Neural progenitor cell (in vitro differentiated cells): ENCODE results near the gene CHRNE. TPM values are rescaled to one million over a fixed set of nuclear protein-coding genes. Genes with fewer than 3 reads are reported as not detected.
A peak's percentile ranks its signal among the peaks of the same experiment; 100 is the strongest.

Source experiments
- DNase-seq: peaks from one replicate; pipeline ENCODE4 v3.0.0-alpha.2; 2016; ENCODE audit warnings: low spot score
- H2AFZ ChIP-seq: fragments of 200-600 bp; sonication (generic); replicated peaks from 2 replicates; pipeline ENCODE4 v1.6.1; 2016; ENCODE audit warnings: antibody characterized with exemption
- H3F3A ChIP-seq: fragments of 200-600 bp; sonication (generic); 2 replicates; pipeline ENCODE4 v1.6.1; 2016; ENCODE audit warnings: antibody characterized with exemption, low read depth
- H3K27ac ChIP-seq: fragments of 200-600 bp; sonication (generic); 2 replicates; pipeline ENCODE4 v1.5.1; 2016; ENCODE audit warnings: mild to moderate bottlenecking
- H3K27me3 ChIP-seq: fragments of 200-600 bp; sonication (generic); 2 replicates; pipeline ENCODE4 v1.6.1; 2016; ENCODE audit warnings: mild to moderate bottlenecking, moderate library complexity
- H3K36me3 ChIP-seq: fragments of 200-600 bp; sonication (generic); 2 replicates; pipeline ENCODE4 v1.5.1; 2016
- H3K4me1 ChIP-seq: fragments of 200-600 bp; sonication (generic); 2 replicates; pipeline ENCODE4 v1.6.1; 2016; ENCODE audit warnings: mixed run types
- H3K4me2 ChIP-seq: fragments of 200-600 bp; sonication (generic); 2 replicates; pipeline ENCODE4 v1.6.1; 2016
- H3K4me3 ChIP-seq: fragments of 200-600 bp; sonication (generic); 2 replicates; pipeline ENCODE4 v1.5.1; 2016
- H3K79me2 ChIP-seq: fragments of 200-600 bp; sonication (generic); 2 replicates; pipeline ENCODE4 v1.6.1; 2016; ENCODE audit warnings: low read depth
- H3K9ac ChIP-seq: fragments of 200-600 bp; sonication (generic); 2 replicates; pipeline ENCODE4 v1.6.1; 2016
- H3K9me3 ChIP-seq: fragments of 200-600 bp; sonication (generic); 2 replicates; pipeline ENCODE4 v1.5.1; 2016; ENCODE audit warnings: low read depth
- H4K20me1 ChIP-seq: fragments of 200-600 bp; sonication (generic); 2 replicates; pipeline ENCODE4 v1.6.1; 2016; ENCODE audit warnings: low read depth
- H3K27ac Mint-ChIP-seq: 3 replicates; pipeline ENCODE4 v1.8.0; 2021; ENCODE audit warnings: mixed read lengths
- H3K27me3 Mint-ChIP-seq: 2 replicates; pipeline ENCODE4 v1.8.0; 2022; ENCODE audit warnings: low read depth, mild to moderate bottlenecking, inconsistent platforms, moderate library complexity, mixed read lengths; ENCODE audit not compliant: insufficient read depth
- H3K36me3 Mint-ChIP-seq: 3 replicates; pipeline ENCODE4 v1.8.0; 2021; ENCODE audit warnings: mixed read lengths
- H3K4me1 Mint-ChIP-seq: 3 replicates; pipeline ENCODE4 v1.8.0; 2021; ENCODE audit warnings: mixed read lengths
- H3K4me3 Mint-ChIP-seq: 3 replicates; pipeline ENCODE4 v1.8.0; 2021; ENCODE audit warnings: mild to moderate bottlenecking, moderate library complexity, mixed read lengths
- H3K9me3 Mint-ChIP-seq: 3 replicates; pipeline ENCODE4 v1.8.0; 2020; ENCODE audit warnings: mixed read lengths
- EZH2 ChIP-seq: fragments of 200-600 bp; sonication (generic); IDR thresholded peaks from 2 replicates; pipeline ENCODE4 v1.6.1; 2017; ENCODE audit warnings: antibody characterized with exemption, mild to moderate bottlenecking, moderate library complexity
- EZH2phosphoT487 ChIP-seq: fragments of 200-600 bp; sonication (generic); IDR thresholded peaks from 2 replicates; pipeline ENCODE4 v1.6.1; 2017; ENCODE audit warnings: antibody characterized with exemption
- total RNA-seq: library from RNA; depleted of rRNA; stranded (reverse); fragments of >200 nt; gene quantifications from 2 replicates; pipeline ENCODE4 v1.2.3, GENCODE V29; 2015; ENCODE audit warnings: low replicate concordance
- TF ChIP-seq, protein P1 (sequence below): fragments of 200-600 bp; sonication (generic); IDR thresholded peaks from 2 replicates; pipeline ENCODE4 v1.5.1; 2017; ENCODE audit warnings: antibody characterized with exemption, mild to moderate bottlenecking

The CHRNE gene
- total RNA-seq, 1 donor from 2014 or later = not detected

DNA sequence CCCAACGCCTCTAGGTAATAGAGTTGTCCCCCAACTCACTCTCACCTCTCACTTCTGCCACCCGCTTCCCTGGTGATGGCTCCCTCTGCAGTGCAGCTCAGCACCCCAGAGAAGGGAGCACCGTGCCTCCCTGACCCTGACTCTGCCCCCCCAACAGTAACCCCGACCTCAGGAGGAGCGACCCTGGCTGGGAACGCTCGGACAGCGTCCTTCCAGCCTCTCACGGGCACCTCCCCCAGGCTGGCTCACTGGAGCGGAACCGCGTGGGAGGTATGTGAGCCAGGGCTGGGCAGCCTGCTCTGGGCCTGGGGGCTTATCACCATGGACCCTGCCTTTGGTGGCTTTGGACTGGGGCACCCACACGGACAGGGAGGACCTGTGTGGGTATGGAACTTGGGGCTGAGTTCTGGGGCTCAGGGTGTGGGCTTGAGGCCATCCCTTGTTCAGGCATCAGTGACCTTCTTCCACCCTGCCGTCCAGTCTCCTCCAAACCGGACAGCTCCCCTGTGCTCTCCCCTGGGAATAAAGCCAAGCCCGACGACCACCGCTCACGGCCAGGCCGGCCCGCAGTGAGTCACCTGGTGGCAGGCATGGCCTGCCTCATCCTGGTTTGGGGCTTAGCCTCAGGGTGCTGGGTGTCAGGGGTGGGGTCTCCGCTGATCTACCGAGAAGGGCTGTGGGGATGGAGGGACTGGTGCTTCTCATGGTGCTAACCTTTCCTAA lies 10.2 kb downstream of the CHRNE start:
- Histone ChIP-seq H3F3A (peaks cover 4% of the 10 kb centered on the region), H4K20me1 (no peaks in the 10 kb centered on the region), H3K4me1 (no peaks in the 10 kb centered on the region), H3K79me2 (no peaks in the 10 kb centered on the region), H3K27ac (no peak overlapping the region), H3K4me2 (no peak overlapping the region), H3K9ac (no peak overlapping the region), H3K4me3 (no peak overlapping the region), H3K9me3 (no peaks in the 10 kb centered on the region), H3K27me3 (no peaks in the 10 kb centered on the region), H2AFZ (no peak overlapping the region), H3K36me3 (no peaks in the 10 kb centered on the region)
- Mint-ChIP-seq H3K4me3 (no peak overlapping the region), H3K4me1 (peaks cover 2% of the 10 kb centered on the region), H3K9me3 (no peaks in the 10 kb centered on the region), H3K27ac (peak overlapping the region; percentile 83), H3K27me3 (no peaks in the 10 kb centered on the region), H3K36me3 (peaks cover 7% of the 10 kb centered on the region)
- DNase-seq = no peak
- no peak for TF ChIP-seq EZH2phosphoT487
- TF ChIP-seq, protein P1, sequence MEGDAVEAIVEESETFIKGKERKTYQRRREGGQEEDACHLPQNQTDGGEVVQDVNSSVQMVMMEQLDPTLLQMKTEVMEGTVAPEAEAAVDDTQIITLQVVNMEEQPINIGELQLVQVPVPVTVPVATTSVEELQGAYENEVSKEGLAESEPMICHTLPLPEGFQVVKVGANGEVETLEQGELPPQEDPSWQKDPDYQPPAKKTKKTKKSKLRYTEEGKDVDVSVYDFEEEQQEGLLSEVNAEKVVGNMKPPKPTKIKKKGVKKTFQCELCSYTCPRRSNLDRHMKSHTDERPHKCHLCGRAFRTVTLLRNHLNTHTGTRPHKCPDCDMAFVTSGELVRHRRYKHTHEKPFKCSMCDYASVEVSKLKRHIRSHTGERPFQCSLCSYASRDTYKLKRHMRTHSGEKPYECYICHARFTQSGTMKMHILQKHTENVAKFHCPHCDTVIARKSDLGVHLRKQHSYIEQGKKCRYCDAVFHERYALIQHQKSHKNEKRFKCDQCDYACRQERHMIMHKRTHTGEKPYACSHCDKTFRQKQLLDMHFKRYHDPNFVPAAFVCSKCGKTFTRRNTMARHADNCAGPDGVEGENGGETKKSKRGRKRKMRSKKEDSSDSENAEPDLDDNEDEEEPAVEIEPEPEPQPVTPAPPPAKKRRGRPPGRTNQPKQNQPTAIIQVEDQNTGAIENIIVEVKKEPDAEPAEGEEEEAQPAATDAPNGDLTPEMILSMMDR = no peak
- TF ChIP-seq EZH2 = no peak

DNA sequence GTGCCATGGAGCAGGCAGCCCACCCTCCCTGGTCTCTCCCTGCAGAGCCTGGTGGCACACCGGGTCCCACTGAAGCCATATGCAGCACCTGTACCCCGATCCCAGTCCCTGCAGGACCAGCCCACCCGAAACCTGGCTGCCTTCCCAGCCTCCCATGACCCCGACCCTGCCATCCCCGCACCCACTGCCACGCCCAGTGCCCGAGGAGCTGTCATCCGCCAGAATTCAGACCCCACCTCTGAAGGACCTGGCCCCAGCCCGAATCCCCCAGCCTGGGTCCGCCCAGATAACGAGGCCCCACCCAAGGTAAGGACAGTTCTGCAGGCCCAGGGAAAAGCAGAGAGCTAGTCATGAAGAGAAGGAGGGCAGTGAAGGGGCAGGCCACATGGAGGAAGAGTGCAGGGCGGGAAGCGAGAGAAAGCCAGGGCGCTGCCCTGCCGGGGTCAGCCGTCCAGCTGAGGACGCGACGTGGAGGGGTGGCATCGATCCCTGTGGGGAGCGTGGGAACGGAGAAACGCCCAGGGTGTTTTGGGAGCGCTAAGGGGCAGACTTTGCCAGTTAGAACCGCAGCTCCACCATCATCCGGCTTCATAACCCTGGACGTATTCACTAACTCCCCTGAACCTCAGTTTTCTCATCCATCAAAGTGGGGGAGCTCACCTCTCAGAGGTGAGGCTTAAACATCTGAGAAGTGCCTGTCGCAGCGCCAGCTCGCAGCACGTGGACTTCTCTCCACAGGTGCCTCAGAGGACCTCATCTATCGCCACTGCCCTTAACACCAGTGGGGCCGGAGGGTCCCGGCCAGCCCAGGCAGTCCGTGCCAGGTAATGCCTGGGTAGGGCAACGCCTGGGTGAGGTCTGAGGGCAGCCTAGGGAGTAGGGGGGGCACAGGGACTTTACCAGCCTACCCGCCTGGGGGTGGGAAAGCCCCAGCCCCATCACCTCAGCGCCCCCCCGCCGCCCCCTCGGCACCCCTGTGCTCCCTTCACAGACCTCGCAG lies 11.2 kb downstream of the CHRNE start:
- no peaks in the 10 kb centered on the region for H3K36me3 ChIP-seq
- H3K27me3 ChIP-seq = no peaks in the 10 kb centered on the region
- H3F3A ChIP-seq = peaks cover 4% of the 10 kb centered on the region
- H3K4me3 Mint-ChIP-seq = no peak overlapping the region
- TF ChIP-seq EZH2phosphoT487 = no peak
- TF ChIP-seq, protein P1 = no peak
- H3K4me2 ChIP-seq = no peak overlapping the region
- H3K9me3 Mint-ChIP-seq = no peaks in the 10 kb centered on the region
- H3K36me3 Mint-ChIP-seq = peaks cover 7% of the 10 kb centered on the region
- H3K27me3 Mint-ChIP-seq = no peaks in the 10 kb centered on the region
- H2AFZ ChIP-seq = no peak overlapping the region
- peaks cover 2% of the 10 kb centered on the region for H3K4me1 Mint-ChIP-seq
- H3K4me1 ChIP-seq = no peaks in the 10 kb centered on the region
- H3K9ac ChIP-seq = no peak overlapping the region
- no peaks in the 10 kb centered on the region for H4K20me1 ChIP-seq
- no peak overlapping the region for H3K27ac Mint-ChIP-seq
- no peak overlapping the region for H3K4me3 ChIP-seq
- H3K79me2 ChIP-seq = no peaks in the 10 kb centered on the region
- H3K9me3 ChIP-seq = no peaks in the 10 kb centered on the region
- DNase-seq = no peak
- H3K27ac ChIP-seq = no peak overlapping the region

DNA sequence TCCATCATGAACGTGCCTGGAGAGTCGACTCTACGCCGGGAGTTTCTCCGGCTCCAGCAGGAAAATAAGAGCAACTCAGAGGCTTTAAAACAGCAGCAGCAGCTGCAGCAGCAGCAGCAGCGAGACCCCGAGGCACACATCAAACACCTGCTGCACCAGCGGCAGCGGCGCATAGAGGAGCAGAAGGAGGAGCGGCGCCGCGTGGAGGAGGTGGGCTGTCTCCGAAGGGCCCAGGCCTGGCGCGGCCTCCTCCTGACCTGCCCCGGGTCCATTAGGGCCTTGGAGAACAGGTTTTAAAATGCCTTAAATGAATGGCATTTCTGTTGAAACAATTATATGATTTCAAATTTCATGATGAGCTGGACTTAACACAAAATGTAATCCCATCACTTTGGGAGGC lies 15.3 kb downstream of the CHRNE start:
- Histone ChIP-seq H3K9ac (no peak overlapping the region), H3K27me3 (no peaks in the 10 kb centered on the region), H3K27ac (no peak overlapping the region), H3K79me2 (no peaks in the 10 kb centered on the region), H3F3A (peaks cover 4% of the 10 kb centered on the region), H3K4me1 (no peaks in the 10 kb centered on the region), H3K36me3 (no peaks in the 10 kb centered on the region), H3K9me3 (no peaks in the 10 kb centered on the region), H3K4me2 (no peak overlapping the region), H2AFZ (no peak overlapping the region), H3K4me3 (no peak overlapping the region), H4K20me1 (no peaks in the 10 kb centered on the region)
- Mint-ChIP-seq H3K27me3 (no peaks in the 10 kb centered on the region), H3K4me1 (peaks cover 2% of the 10 kb centered on the region), H3K36me3 (peaks cover 9% of the 10 kb centered on the region), H3K27ac (no peak overlapping the region), H3K4me3 (no peak overlapping the region), H3K9me3 (no peaks in the 10 kb centered on the region)
- no peak for TF ChIP-seq EZH2phosphoT487
- TF ChIP-seq, protein P1 = no peak
- no peak for TF ChIP-seq EZH2
- DNase-seq = no peak
